KBM-7 (cell line): Measurements from ENCODE around the gene EDN2.

Experiments used
- DNase-seq: peaks from one replicate; pipeline ENCODE4 v3.0.0-alpha.2; 2015
- in situ Hi-C: fragments of 300-500 bp; cut with MboI; formaldehyde crosslinking; loops from 2 replicates; pipeline ENCODE4 v1.14.3; 2020; ENCODE audit warnings: low sequenced_read_pairs, low pct_unique_long_range_greater_than_20kb, mixed read lengths

Gene EDN2

GRCh38 chr1:41431490-41432350 is 52.8 kb downstream of the EDN2 start:
- no peak for DNase-seq
- in situ Hi-C loops = no loop called here

GRCh38 chr1:41430582-41430981 is 53.9 kb downstream of the EDN2 start:
- in situ Hi-C loops = no loop called here

GRCh38 chr1:41430069-41430468 is 54.4 kb downstream of the EDN2 start:
- no peak for DNase-seq
- in situ Hi-C loops = no loop called here

More at GRCh38 chr1:41430582-41430981, 53.9 kb downstream of the EDN2 start:
- DNase-seq = no peak

- in situ Hi-C loops = no loop called here
These were observed 54.8 kb downstream of the EDN2 start for GRCh38 chr1:41429641-41430035.

More at GRCh38 chr1:41429641-41430035, 54.8 kb downstream of the EDN2 start:
- DNase-seq = no peak
